ENCODE measurements around the gene CFB.
"Not testable (repeated sequence)": the region's sequence is repeated elsewhere in the genome, so short reads cannot be mapped to it uniquely, and the experiment has no call there.

CFB gene

GRCh38 chr6:31971993-31972708 is 26.3 kb downstream of the CFB start, which contains the start of gene DXO:
Gene DXO, minus strand, starts transcription at chr6:31972138. Its CDS starts 463 bp downstream, at chr6:31971675.
- peaks cover 17% of the 10 kb centered on the region; the same call in 1 of the 2 replicates for H3K36me3 ChIP-seq (ENCODE audit: control insufficient read depth, insufficient read depth, low read length)
- no peaks in the 10 kb centered on the region for H3K4me1 ChIP-seq (ENCODE audit: control insufficient read depth, insufficient read depth, low read length)
- H3K27ac ChIP-seq (ENCODE audit: low read length) = no peak within 1 kb of the TSS
- DNase-seq (ENCODE audit: low read depth, low spot score) = peak; percentile 91
- no peaks in the 10 kb centered on the region for H3K9me3 ChIP-seq (ENCODE audit: control insufficient read depth, insufficient read depth, low read length)
- WGBS (ENCODE audit: insufficient coverage, insufficient read length) = no CpG with 5 or more reads among the region's 62 CpGs
- peak within 1 kb of the TSS; percentile 73 for H3K4me3 ChIP-seq (ENCODE audit: low read length)
- no peaks in the 10 kb centered on the region for H3K27me3 ChIP-seq (ENCODE audit: control insufficient read depth, insufficient read depth, low read length)

DNA sequence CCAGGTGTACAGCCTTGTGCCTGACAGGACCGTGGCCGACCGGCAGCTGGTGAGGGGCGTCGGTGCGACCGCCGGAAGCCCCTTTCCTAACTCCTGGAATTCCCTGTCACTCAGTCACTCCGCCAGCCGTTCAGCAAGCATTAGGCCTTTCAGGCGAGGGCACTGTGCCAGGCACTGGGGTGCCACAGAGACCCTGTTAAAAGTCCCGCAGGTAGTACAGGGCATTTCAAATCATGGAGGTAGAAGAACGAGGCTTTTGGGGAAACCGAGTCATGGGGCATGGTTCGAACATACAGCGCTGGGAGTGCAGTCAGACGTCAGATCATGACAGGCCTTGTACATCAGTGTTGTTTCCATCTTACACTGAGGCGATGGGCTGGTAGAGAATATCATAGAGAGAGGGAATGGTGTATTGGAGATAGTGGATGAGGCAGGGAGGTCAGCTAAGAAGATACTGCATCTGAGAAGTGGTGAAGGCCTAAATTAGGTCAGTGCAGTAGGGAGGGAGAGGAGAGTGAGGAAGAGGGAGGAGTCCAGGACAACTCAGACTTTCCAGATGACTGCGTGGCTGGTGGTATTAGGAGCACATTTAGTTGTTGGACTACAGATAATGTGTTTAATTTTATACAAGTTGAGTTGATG is 26.9 kb downstream of the CFB start:
- Histone ChIP-seq H3K9me3 (ENCODE audit: control insufficient read depth, insufficient read depth, low read length) (no peaks in the 10 kb centered on the region), H3K27me3 (ENCODE audit: control insufficient read depth, insufficient read depth, low read length) (no peaks in the 10 kb centered on the region), H3K36me3 (ENCODE audit: control insufficient read depth, insufficient read depth, low read length) (peaks cover 11% of the 10 kb centered on the region; the same call in 1 of the 2 replicates), H3K27ac (ENCODE audit: low read length) (no peak overlapping the region), H3K4me1 (ENCODE audit: control insufficient read depth, insufficient read depth, low read length) (no peaks in the 10 kb centered on the region), H3K4me3 (ENCODE audit: low read length) (peak overlapping the region; percentile 73; the same call in 1 of the 2 replicates)
- no CpG with 5 or more reads among the region's 19 CpGs for WGBS (ENCODE audit: insufficient coverage, insufficient read length)
- no peak for DNase-seq (ENCODE audit: low read depth, low spot score)

DNA sequence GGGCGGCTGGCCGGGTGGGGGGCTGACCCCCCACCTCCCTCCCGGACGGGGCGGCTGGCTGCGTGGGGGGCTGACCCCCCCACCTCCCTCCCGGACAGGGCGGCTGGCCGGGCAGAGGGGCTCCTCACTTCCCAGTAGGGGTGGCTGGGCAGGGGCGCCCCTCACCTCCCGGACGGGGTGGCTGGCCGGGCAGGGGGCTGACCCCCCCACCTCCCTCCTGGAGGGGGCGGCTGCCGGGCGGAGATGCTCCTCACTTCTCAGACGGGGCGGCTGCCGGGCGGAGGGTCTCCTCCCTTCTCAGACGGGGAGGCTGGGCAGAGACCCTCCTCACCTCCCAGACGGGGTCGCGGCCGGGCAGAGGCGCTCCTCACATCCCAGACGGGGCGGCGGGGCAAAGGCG is 30.2 kb downstream of the CFB start:
- not testable (repeated sequence) for H3K4me3 ChIP-seq (ENCODE audit: low read length); DNase-seq (ENCODE audit: low read depth, low spot score); H3K27ac ChIP-seq (ENCODE audit: low read length); H3K4me1 ChIP-seq (ENCODE audit: control insufficient read depth, insufficient read depth, low read length); H3K27me3 ChIP-seq (ENCODE audit: control insufficient read depth, insufficient read depth, low read length); H3K36me3 ChIP-seq (ENCODE audit: control insufficient read depth, insufficient read depth, low read length); H3K9me3 ChIP-seq (ENCODE audit: control insufficient read depth, insufficient read depth, low read length)
- WGBS (ENCODE audit: insufficient coverage, insufficient read length) = no CpG with 5 or more reads among the region's 30 CpGs

DNA sequence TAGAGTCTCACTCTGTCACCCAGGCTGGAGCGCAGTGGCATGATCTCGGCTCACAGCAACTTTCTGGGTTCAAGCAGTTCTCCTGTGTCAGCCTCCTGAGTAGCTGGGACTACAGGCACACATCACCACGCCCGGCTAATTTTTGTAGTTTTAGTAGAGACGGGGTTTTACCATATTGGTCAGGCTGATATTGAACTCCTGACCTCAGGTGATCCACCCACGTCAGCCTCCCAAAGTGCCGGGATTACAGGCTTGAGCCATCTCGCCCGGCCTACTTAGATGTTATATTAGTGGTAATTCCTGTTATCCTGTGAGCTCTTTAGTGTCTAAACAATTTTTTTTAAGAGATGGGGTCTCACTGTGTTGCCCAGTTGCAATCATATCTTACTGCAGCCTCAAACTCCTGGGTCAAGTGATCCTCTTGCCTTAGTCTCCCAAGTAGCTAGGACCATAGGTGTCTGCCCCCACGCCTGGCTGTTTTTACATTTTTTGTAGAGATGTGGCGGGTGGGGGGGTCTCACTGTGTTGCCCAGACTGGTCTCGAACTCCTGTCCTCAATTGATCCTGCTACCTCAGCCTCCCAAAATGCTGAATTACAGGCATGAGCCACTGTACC is 32.0 kb downstream of the CFB start:
- no peak for DNase-seq (ENCODE audit: low read depth, low spot score)
- Histone ChIP-seq H3K9me3 (ENCODE audit: control insufficient read depth, insufficient read depth, low read length) (no peaks in the 10 kb centered on the region), H3K36me3 (ENCODE audit: control insufficient read depth, insufficient read depth, low read length) (no peaks in the 10 kb centered on the region), H3K4me3 (ENCODE audit: low read length) (no peak overlapping the region), H3K27me3 (ENCODE audit: control insufficient read depth, insufficient read depth, low read length) (no peaks in the 10 kb centered on the region), H3K4me1 (ENCODE audit: control insufficient read depth, insufficient read depth, low read length) (no peaks in the 10 kb centered on the region), H3K27ac (ENCODE audit: low read length) (no peak overlapping the region)
- no CpG with 5 or more reads among the region's 12 CpGs for WGBS (ENCODE audit: insufficient coverage, insufficient read length)

GRCh38 chr6:31978831-31979230 is 32.9 kb downstream of the CFB start:
- Histone ChIP-seq H3K36me3 (ENCODE audit: control insufficient read depth, insufficient read depth, low read length) (no peaks in the 10 kb centered on the region), H3K27ac (ENCODE audit: low read length) (no peak overlapping the region), H3K4me1 (ENCODE audit: control insufficient read depth, insufficient read depth, low read length) (no peaks in the 10 kb centered on the region), H3K27me3 (ENCODE audit: control insufficient read depth, insufficient read depth, low read length) (no peaks in the 10 kb centered on the region), H3K9me3 (ENCODE audit: control insufficient read depth, insufficient read depth, low read length) (no peaks in the 10 kb centered on the region), H3K4me3 (ENCODE audit: low read length) (no peak overlapping the region)
- WGBS (ENCODE audit: insufficient coverage, insufficient read length) = no CpG with 5 or more reads among the region's 5 CpGs
- DNase-seq (ENCODE audit: low read depth, low spot score) = no peak

DNA sequence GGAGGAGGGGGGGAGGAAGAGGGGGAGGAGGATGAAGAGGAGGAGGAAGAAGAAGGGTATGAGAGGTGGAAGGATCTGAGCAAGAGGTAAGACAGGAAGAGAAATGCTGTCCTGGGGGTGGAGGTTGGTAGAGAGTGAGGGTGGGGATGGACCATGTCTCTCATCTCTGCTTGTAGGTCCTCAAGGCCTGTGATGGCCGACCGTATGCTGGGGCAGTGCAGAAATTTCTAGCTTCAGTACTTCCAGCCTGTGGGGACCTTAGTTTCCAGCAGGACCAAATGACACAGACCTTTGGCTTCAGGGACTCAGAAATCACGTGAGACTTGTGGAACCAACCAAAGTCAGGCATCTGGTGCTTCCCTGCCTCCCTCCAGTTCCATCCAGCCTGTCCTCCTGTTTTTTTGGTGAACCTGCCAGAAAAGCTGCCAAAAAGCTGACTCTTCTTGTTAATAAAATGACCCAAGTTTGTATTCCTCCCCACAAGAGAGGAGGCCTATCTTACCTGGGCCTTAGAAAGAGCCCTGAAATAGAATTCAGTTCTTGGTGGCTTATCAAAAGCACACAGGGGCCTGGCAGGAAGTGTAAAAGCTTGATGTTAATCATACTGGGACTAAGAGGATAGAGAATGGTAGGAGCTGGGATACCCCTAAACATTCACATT is 33.5 kb downstream of the CFB start:
- no peak overlapping the region for H3K4me3 ChIP-seq (ENCODE audit: low read length)
- DNase-seq (ENCODE audit: low read depth, low spot score) = no peak
- no peaks in the 10 kb centered on the region for H3K27me3 ChIP-seq (ENCODE audit: control insufficient read depth, insufficient read depth, low read length)
- no CpG with 5 or more reads among the region's 3 CpGs for WGBS (ENCODE audit: insufficient coverage, insufficient read length)
- no peaks in the 10 kb centered on the region for H3K4me1 ChIP-seq (ENCODE audit: control insufficient read depth, insufficient read depth, low read length)
- no peaks in the 10 kb centered on the region for H3K9me3 ChIP-seq (ENCODE audit: control insufficient read depth, insufficient read depth, low read length)
- H3K27ac ChIP-seq (ENCODE audit: low read length) = no peak overlapping the region
- no peaks in the 10 kb centered on the region for H3K36me3 ChIP-seq (ENCODE audit: control insufficient read depth, insufficient read depth, low read length)

DNA sequence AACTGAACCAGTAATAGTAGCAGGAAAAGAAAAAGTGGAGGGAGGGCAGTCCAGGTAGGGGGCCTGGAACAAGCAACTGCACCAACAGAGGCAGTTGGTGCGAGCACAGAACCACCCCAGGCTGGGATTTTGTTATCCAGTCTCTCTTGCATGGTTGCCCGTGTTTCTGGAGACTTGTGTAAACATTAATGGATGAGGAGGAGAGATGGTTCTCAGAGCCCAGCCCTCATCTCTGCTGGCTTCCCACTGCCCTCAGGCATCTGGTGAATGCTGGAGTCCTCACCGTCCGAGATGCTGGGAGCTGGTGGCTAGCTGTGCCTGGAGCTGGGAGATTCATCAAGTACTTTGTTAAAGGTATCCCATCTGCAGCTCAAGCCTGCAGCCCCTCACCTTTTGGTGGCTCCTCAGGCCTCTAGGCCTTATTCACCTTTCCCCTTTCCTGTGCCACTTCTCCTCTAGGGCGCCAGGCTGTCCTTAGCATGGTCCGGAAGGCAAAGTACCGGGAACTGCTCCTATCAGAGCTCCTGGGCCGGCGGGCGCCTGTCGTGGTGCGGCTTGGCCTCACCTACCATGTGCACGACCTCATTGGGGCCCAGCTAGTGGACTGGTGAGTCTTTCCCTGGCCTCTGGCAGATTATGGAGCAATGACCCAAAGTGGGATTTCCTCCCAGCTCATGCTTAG is 34.4 kb downstream of the CFB start:
- H3K27ac ChIP-seq (ENCODE audit: low read length); H3K4me3 ChIP-seq (ENCODE audit: low read length); H3K27me3 ChIP-seq (ENCODE audit: control insufficient read depth, insufficient read depth, low read length); DNase-seq (ENCODE audit: low read depth, low spot score); H3K4me1 ChIP-seq (ENCODE audit: control insufficient read depth, insufficient read depth, low read length); H3K9me3 ChIP-seq (ENCODE audit: control insufficient read depth, insufficient read depth, low read length); H3K36me3 ChIP-seq (ENCODE audit: control insufficient read depth, insufficient read depth, low read length): not testable (repeated sequence)
- WGBS (ENCODE audit: insufficient coverage, insufficient read length) = no CpG with 5 or more reads among the region's 13 CpGs

DNA sequence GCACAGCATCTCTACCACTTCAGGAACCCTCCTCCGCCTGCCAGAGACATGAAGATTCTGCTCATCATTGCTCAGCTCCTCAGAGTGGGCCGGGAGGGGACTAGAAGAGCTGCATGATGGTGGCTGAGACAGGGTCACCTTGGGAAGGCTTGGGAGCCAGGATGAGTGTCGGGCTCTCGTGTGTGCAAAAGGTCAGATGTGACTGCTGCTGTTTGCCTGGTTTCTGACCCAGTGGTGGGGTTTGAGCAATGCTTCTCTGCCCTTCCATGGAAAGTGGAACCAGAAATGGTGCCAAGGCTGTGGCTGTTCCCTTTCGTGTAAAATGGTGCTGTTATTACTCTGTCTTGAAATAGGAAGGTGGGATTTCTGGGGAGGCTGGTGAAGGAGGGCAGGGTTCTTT is 35.1 kb downstream of the CFB start:
- WGBS (ENCODE audit: insufficient coverage, insufficient read length) = no CpG with 5 or more reads among the region's 5 CpGs
- H3K9me3 ChIP-seq (ENCODE audit: control insufficient read depth, insufficient read depth, low read length); H3K4me3 ChIP-seq (ENCODE audit: low read length); H3K27ac ChIP-seq (ENCODE audit: low read length); DNase-seq (ENCODE audit: low read depth, low spot score); H3K27me3 ChIP-seq (ENCODE audit: control insufficient read depth, insufficient read depth, low read length); H3K4me1 ChIP-seq (ENCODE audit: control insufficient read depth, insufficient read depth, low read length); H3K36me3 ChIP-seq (ENCODE audit: control insufficient read depth, insufficient read depth, low read length): not testable (repeated sequence)

DNA sequence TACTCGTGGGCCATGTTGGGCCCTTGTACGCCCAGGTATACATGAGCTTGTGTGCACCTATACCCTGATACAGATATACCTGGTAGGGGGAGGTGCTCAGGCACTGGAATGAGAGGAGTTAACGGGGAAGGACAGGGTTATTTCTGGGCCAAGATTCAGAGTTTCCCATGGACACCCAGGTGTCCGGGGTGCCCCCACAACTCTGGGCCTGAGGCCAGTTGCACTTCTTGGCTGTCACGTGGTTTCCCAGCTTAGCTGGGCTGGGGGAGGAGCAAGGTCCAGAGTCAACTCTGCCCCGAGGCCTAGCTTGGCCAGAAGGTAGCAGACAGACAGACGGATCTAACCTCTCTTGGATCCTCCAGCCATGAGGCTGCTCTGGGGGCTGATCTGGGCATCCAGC is 35.8 kb downstream of the CFB start, which contains the start of gene C4A:
C4A (plus strand) TSS at position 314 of the 400 bp plus-strand sequence; CDS start at position 365, 51 bp downstream.
- WGBS (ENCODE audit: insufficient coverage, insufficient read length) = no CpG with 5 or more reads among the region's 7 CpGs
- DNase-seq (ENCODE audit: low read depth, low spot score); H3K9me3 ChIP-seq (ENCODE audit: control insufficient read depth, insufficient read depth, low read length); H3K4me3 ChIP-seq (ENCODE audit: low read length); H3K4me1 ChIP-seq (ENCODE audit: control insufficient read depth, insufficient read depth, low read length); H3K27me3 ChIP-seq (ENCODE audit: control insufficient read depth, insufficient read depth, low read length); H3K36me3 ChIP-seq (ENCODE audit: control insufficient read depth, insufficient read depth, low read length); H3K27ac ChIP-seq (ENCODE audit: low read length): not testable (repeated sequence)

DNA sequence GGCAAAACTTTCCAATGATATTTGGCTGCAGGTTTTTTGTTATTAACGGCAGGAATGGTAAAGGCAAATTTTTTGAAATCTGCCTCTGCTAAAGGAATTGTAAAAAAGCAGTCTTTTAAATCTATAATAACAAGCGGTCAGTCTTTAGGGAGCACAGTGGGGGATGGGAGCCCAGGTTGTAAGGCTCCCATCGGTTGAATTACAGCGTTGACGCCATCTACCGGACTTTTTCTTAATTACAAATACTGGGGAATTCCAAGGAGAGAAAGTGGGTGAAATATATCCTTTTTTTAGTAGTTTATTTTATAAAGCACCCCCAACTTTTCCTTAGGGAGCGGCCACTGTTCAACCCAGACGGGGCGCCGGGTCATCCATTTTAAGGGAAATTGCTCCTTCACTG is 43.5 kb downstream of the CFB start:
- not testable (repeated sequence) for H3K27me3 ChIP-seq (ENCODE audit: control insufficient read depth, insufficient read depth, low read length); H3K27ac ChIP-seq (ENCODE audit: low read length); H3K9me3 ChIP-seq (ENCODE audit: control insufficient read depth, insufficient read depth, low read length); H3K4me1 ChIP-seq (ENCODE audit: control insufficient read depth, insufficient read depth, low read length); H3K4me3 ChIP-seq (ENCODE audit: low read length); DNase-seq (ENCODE audit: low read depth, low spot score); H3K36me3 ChIP-seq (ENCODE audit: control insufficient read depth, insufficient read depth, low read length)
- WGBS (ENCODE audit: insufficient coverage, insufficient read length) = no CpG with 5 or more reads among the region's 10 CpGs
